ENCODE results near the gene ERC2.
"Not testable (repeated sequence)": the region's sequence is repeated elsewhere in the genome, so short reads cannot be mapped to it uniquely, and the experiment has no call there.

ERC2 gene

DNA sequence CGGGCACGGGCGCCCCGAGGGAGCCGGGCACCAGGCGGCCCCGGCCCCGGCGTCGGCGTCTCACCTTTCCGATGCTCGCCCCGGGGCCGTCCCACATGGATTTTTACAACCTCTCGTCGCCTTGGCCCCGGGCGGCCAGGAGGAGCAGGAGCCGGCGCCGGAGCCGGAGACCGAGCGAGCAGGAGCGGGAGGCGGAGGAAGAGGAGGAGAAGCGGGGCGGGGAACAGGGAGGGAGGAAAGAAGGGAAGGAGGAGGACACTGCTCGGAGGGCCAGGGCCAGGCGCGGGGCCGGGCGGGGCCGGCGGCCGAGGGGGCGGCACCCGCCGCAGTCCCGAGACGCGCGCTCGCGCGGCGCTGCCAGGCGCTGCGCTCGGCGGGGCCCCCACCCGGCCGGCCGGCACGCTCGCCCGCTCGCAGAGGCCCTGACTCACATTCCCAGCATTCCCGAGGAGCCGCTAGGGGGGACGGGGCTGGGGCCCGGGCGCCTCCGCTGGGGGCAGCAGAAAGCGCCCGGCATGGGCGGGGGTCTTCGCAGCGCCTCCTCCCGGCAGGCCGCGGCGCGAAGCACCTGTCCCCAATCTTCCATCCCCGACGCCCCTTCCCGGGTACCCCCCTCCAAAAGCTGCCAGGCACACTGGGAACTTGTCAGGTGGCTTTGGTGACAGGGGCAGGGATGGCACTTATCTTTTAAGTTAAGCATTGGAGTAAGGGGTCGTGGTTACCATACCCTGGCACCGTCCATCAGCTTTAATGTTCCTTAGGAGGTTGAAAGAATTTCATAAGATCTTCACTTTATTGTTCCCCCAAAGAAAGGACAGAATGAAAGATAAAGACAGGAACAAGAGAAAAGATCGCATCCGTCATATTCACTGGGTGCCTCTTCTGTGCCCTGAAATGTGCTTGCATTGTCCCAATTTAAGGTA, at the start of gene ERC2:
ERC2 (minus strand) TSS at position 284 of the 923 bp plus-strand sequence.
- DNase-seq (ENCODE audit: low read depth) = no peak
- TF ChIP-seq, protein P1, sequence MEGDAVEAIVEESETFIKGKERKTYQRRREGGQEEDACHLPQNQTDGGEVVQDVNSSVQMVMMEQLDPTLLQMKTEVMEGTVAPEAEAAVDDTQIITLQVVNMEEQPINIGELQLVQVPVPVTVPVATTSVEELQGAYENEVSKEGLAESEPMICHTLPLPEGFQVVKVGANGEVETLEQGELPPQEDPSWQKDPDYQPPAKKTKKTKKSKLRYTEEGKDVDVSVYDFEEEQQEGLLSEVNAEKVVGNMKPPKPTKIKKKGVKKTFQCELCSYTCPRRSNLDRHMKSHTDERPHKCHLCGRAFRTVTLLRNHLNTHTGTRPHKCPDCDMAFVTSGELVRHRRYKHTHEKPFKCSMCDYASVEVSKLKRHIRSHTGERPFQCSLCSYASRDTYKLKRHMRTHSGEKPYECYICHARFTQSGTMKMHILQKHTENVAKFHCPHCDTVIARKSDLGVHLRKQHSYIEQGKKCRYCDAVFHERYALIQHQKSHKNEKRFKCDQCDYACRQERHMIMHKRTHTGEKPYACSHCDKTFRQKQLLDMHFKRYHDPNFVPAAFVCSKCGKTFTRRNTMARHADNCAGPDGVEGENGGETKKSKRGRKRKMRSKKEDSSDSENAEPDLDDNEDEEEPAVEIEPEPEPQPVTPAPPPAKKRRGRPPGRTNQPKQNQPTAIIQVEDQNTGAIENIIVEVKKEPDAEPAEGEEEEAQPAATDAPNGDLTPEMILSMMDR (IDR thresholded peaks at IDR 0.05; ENCODE audit: low read depth, low read length) = no peak
- TF ChIP-seq MAX (IDR thresholded peaks at IDR 0.05; ENCODE audit: low read depth, low read length) (no peak), MYC (IDR thresholded peaks at IDR 0.05; ENCODE audit: low read depth, low read length) (no peak), POLR2A (IDR thresholded peaks at IDR 0.05; ENCODE audit: extremely low read depth, insufficient read length) (no peak)
- H3K4me3 ChIP-seq (ENCODE audit: low read depth, low read length) = no peak within 1 kb of the TSS

DNA sequence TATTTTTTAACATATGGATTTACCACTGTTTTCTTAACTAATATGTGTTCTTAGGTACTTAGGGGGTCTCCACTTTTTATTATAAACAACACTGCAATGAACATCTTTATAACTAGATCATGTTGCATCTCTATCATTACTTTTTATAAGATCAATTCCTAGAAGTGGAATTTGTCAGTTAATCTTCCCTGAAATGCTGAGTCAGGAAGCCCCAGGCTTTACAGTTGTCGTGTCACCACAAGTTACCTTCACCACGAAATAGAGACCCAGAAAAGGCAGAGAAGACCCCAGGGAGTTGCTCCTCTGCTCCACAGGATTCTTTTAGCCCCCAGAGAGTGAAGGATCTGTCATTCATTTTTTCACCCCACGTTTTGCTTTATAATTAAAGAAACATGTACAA, 34.5 kb upstream of the ERC2 start:
- H3K4me3 ChIP-seq (ENCODE audit: low read depth, low read length) = no peak overlapping the region
- DNase-seq (ENCODE audit: low read depth) = no peak
- no peak for TF ChIP-seq MYC (IDR thresholded peaks at IDR 0.05; ENCODE audit: low read depth, low read length)
- TF ChIP-seq, protein P1 (IDR thresholded peaks at IDR 0.05; ENCODE audit: low read depth, low read length) = no peak
- TF ChIP-seq MAX (IDR thresholded peaks at IDR 0.05; ENCODE audit: low read depth, low read length) = no peak
- no peak for TF ChIP-seq POLR2A (IDR thresholded peaks at IDR 0.05; ENCODE audit: extremely low read depth, insufficient read length)

- not testable (repeated sequence) for H3K4me3 ChIP-seq (ENCODE audit: low read depth, low read length); DNase-seq (ENCODE audit: low read depth)
These were observed 28.1 kb upstream of the ERC2 start for GRCh38 chr3:56496376-56496775.

GRCh38 chr3:56494679-56495322, 26.5 kb upstream of the ERC2 start:
- TF ChIP-seq, protein P1 (IDR thresholded peaks at IDR 0.05; ENCODE audit: low read depth, low read length) = peak; percentile 96
- TF ChIP-seq MYC (IDR thresholded peaks at IDR 0.05; ENCODE audit: low read depth, low read length) = no peak
- TF ChIP-seq MAX (IDR thresholded peaks at IDR 0.05; ENCODE audit: low read depth, low read length) = peak; percentile 79; the same call in 1 of the 2 replicates
- TF ChIP-seq POLR2A (IDR thresholded peaks at IDR 0.05; ENCODE audit: extremely low read depth, insufficient read length) = no peak
- no peak overlapping the region for H3K4me3 ChIP-seq (ENCODE audit: low read depth, low read length)
- DNase-seq (ENCODE audit: low read depth) = peak; percentile 79

GRCh38 chr3:56491566-56491965, 23.3 kb upstream of the ERC2 start:
- no peak for DNase-seq (ENCODE audit: low read depth)
- H3K4me3 ChIP-seq (ENCODE audit: low read depth, low read length) = no peak overlapping the region
- TF ChIP-seq, protein P1 (IDR thresholded peaks at IDR 0.05; ENCODE audit: low read depth, low read length) = no peak
- TF ChIP-seq MAX (IDR thresholded peaks at IDR 0.05; ENCODE audit: low read depth, low read length) (no peak), MYC (IDR thresholded peaks at IDR 0.05; ENCODE audit: low read depth, low read length) (no peak), POLR2A (IDR thresholded peaks at IDR 0.05; ENCODE audit: extremely low read depth, insufficient read length) (no peak)

Data from NB4 (cell line).